Measurements from ENCODE around the gene SLC52A3.

Gene SLC52A3

DNA sequence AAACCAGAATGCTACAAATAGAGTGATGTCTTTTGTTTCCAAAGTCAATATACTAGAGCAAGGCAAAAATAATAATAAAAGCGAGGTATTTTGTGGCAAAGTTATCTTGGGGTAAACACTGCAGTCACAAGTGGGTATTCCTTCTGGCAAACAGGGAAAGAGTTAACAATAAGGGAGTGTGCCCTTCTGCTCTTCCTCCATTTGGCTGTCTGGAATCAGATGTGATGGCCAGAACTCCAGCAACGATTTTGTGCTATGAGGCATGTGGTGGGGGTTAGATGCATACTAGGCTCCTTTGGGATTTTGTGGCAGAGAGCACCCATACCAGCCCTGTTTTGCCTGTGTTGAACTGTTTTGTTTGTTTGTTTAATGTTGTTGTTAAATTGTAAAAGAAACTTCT lies 2.4 kb upstream of the SLC52A3 start:
- in situ Hi-C loops (cut with HindIII; ENCODE audit: low sequenced_read_pairs): no loop called here

DNA sequence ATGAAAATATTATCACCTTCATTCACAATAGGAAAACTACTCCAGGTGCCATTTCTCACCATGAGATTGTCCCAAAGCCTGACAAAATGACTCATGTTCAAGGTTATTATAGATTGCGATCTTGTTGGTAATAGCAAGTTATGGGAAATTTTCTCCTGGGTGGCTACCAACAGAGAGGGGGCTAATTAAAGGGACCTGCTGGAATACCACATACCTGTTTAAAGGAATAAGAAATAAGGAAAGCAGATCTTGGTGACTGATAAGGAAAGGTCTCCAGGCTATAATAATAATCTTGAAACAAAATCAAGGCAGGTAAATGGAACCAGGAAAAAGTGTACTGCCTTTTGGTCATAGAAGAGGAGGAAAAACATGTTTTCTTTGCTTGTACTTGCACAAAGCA lies 1.4 kb downstream of the SLC52A3 start:
- in situ Hi-C loops (cut with HindIII; ENCODE audit: low sequenced_read_pairs): no loop called here

DNA sequence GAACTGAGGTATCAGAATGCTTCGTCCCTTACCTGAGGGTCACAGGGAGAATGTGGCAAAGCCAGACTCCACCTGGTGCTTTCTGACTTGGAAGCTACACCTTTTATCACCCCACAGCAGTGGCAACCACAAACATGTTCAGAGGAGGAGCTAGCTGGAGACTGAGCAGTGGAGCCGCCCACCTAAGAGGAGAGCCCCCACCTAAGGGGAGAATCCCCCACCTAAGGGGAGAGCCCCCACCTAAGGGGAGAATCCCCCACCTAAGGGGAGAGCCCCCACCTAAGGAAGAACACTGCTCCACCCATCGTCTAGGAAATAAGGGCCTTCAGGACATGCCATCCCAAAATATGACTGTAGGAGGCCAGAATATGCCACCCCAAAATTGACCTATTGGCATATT lies 4.0 kb downstream of the SLC52A3 start:
- in situ Hi-C loops (cut with HindIII; ENCODE audit: low sequenced_read_pairs): no loop called here

GRCh38 chr20:761418-762381 lies 6.6 kb downstream of the SLC52A3 start:
- in situ Hi-C loops (cut with HindIII; ENCODE audit: low sequenced_read_pairs): no loop called here

DNA sequence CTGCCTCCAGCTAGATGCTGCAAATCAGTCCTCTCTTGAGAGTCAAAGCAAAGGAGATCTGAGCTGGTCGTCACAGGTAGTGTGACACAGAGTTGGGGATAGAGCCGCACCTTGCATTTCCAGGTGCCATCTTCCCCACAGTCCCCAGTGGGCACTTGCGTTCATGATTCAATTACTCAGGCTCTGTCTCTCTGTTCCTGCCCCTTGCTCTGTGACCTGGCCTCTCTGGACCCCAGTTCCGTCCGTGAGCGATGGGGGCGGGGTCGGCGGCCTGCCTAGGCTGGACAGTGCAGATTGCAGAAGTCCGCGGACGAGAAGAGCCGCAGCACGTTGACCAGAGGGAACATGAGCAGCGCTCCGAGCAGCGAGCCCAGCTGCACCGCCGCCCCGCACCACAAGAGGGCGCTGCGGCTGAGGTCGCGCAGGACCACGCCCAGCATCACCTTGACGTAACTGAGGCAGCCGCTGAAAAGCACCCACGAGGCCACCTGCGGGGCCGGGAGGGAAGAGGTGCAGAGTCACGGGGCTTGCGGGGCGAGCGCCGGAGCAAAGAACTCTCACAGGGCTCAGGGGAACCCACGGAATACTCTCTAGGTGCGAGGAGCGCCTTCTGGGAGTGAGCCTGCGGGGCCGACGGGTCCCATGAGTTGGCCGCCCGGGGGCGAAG lies 7.4 kb downstream of the SLC52A3 start:
- in situ Hi-C loops (cut with HindIII; ENCODE audit: low sequenced_read_pairs): no loop called here

GRCh38 chr20:757506-757905 lies 10.8 kb downstream of the SLC52A3 start:
- in situ Hi-C loops (cut with HindIII; ENCODE audit: low sequenced_read_pairs): no loop called here

- in situ Hi-C loops (cut with HindIII; ENCODE audit: low sequenced_read_pairs): no loop called here
Observed at GRCh38 chr20:755941-756340, 12.4 kb downstream of the SLC52A3 start.

GRCh38 chr20:754904-755303 lies 13.4 kb downstream of the SLC52A3 start:
- in situ Hi-C loops (cut with HindIII; ENCODE audit: low sequenced_read_pairs): no loop called here

- in situ Hi-C loops (cut with HindIII; ENCODE audit: low sequenced_read_pairs): no loop called here
Observed at GRCh38 chr20:753897-754635, 14.2 kb downstream of the SLC52A3 start.

- in situ Hi-C loops (cut with HindIII; ENCODE audit: low sequenced_read_pairs): no loop called here
Observed at GRCh38 chr20:753136-753535, 15.2 kb downstream of the SLC52A3 start.

GRCh38 chr20:752291-752690 lies 16.0 kb downstream of the SLC52A3 start:
- in situ Hi-C loops (cut with HindIII; ENCODE audit: low sequenced_read_pairs): no loop called here

DNA sequence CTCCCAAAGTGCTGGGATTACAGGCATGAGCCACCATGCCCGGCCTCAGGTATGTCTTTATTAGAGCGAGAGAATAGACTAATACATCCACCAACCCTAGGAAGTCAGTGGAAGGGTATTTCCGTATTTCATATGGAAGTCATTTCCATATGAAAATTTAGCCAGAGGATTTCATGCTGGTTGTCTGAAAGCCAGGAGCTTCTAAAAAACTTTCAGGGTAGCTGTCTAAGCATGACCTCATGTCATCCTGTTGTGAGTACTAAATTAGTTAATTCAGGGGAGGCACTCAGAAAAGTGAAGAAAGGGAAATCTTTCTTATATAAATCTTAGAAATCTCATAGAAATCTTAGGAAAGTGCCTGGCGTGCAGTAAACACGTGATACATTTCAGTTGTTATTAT lies 16.5 kb downstream of the SLC52A3 start:
- in situ Hi-C loops (cut with HindIII; ENCODE audit: low sequenced_read_pairs): no loop called here

GRCh38 chr20:750801-751200 lies 17.5 kb downstream of the SLC52A3 start:
- in situ Hi-C loops (cut with HindIII; ENCODE audit: low sequenced_read_pairs): no loop called here

DNA sequence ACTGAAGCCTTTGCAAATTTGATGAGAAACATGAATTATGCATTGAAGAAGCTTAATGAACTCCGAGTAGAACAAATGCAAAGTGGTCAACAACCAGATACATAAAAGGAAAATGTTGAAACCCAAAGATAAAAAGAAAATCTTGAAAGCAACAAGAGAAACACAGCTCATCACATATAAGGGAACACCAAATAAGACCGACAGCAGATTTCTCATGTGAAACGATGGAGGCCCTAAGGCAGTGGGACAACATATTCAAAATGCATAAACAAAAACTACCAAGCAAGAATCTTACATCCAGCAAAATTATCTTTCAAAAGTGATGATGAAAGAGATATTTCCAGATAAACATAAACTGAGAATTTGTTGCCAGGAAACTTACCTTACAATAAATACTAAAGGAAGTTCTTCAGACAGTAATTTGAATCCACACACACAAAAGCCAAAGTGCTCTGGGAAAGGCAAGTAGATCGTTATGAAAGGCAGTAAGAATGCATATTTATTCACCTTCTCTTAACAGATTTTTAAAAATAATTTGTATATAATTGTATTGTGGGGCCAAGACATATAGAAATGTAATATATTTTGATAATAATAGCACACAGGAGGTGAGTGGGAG lies 22.5 kb downstream of the SLC52A3 start:
- in situ Hi-C loops (cut with HindIII; ENCODE audit: low sequenced_read_pairs): no loop called here

GRCh38 chr20:742156-742555 lies 26.1 kb downstream of the SLC52A3 start:
- in situ Hi-C loops (cut with HindIII; ENCODE audit: low sequenced_read_pairs): no loop called here

DNA sequence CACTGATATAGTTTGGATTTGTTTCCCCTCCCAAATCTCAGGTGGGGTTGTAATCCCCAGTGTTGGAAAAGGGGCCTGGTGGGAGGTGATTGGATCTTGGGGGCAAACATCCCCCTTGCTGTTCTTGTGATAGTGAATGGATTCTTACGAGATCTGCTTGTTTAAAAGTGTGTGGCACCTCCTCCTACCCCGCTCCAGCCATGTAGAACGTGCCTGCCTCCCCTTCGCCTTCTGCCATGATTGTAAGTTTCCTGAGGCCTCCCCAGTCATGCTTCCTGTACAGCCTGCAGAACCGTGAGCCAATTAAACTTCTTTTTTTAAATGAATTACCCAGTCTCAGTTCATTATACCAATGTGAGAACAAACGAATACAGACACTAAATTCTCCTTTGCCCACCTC lies 26.7 kb downstream of the SLC52A3 start:
- in situ Hi-C loops (cut with HindIII; ENCODE audit: low sequenced_read_pairs): no loop called here

GRCh38 chr20:740162-740561 lies 28.1 kb downstream of the SLC52A3 start:
- in situ Hi-C loops (cut with HindIII; ENCODE audit: low sequenced_read_pairs): no loop called here

GRCh38 chr20:739736-740135 lies 28.6 kb downstream of the SLC52A3 start:
- in situ Hi-C loops (cut with HindIII; ENCODE audit: low sequenced_read_pairs): no loop called here

GRCh38 chr20:733861-734260 lies 34.4 kb downstream of the SLC52A3 start:
- in situ Hi-C loops (cut with HindIII; ENCODE audit: low sequenced_read_pairs): no loop called here

GRCh38 chr20:732727-733126 lies 35.6 kb downstream of the SLC52A3 start:
- in situ Hi-C loops (cut with HindIII; ENCODE audit: low sequenced_read_pairs): no loop called here

Measured in DLD1 (cell line).